HG03442 (cell line): ENCODE measurements around the gene COBL.

Experiments
- ATAC-seq: cut with Tn5 transposase; IDR thresholded peaks from one replicate; pipeline ENCODE4 v1.9.1; 2021; ENCODE audit warnings: mild to moderate bottlenecking, moderate library complexity; ENCODE audit not compliant: unreplicated experiment

COBL gene

DNA sequence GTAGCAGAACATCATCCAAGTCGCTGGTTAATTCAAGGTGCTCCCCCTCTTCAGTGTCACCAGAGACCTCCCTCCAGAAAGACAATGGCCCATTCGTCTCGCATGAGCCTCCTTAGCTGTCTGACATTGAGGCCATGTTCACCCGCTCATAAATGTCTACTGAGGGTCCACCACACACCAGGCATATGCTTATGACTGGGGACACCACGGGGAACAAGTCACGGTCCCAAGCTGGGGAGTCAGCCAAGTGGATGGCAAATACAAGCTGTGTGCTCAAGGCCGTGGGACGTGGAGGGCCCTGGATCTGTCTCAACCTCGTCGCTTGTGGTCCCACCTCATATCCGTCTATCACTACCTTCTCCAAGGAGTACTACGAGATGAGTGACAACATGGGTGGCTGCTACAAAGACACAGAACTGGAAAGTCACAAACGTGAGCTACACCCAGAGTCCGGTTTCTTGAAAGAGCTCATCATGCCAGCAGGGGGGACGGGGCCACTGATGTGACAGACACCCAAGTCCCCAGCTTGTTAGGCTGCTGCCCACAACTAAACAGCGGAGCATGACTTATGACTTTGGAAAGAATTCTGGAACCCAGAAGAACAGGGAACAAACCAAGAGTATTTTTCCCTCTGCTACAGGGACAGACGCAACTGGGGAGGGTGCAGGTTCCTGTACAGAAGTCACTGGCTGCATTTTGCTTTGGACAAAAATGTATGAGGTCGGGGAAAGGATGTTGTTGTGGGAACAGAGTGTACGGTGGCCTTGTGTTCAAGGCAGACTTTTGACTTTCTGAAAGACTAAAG, 189.6 kb downstream of the COBL start:
- ATAC-seq, result no peak

GRCh38 chr7:51126324-51126723, 190.3 kb downstream of the COBL start:
- no peak for ATAC-seq

GRCh38 chr7:51124321-51124720, 192.3 kb downstream of the COBL start:
- no peak for ATAC-seq

- peak; percentile 53 for ATAC-seq
Observed at GRCh38 chr7:51123322-51124019, 193.1 kb downstream of the COBL start.

GRCh38 chr7:51121931-51122425, 194.6 kb downstream of the COBL start:
- no peak for ATAC-seq

- ATAC-seq, result no peak
Observed at GRCh38 chr7:51121036-51121790, 195.4 kb downstream of the COBL start.

DNA sequence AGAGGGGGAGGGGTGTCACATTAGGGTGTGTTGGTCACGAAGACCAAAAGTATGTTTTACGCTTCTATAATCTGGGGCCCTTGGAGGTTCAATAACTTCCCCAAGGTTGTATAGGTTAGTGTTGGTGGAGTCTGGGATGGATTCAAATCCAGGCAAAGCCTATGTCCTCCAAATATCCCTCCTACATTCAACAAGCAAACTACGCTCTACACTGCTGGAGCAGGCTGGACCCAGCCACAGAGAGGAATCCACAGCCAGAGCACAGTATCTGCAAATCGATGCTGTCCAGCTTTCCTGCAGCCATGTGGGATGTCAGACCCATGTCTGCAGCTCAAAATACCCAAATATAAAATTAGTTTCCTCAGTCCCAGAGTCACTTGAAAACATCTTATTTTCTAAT, 198.0 kb downstream of the COBL start:
- ATAC-seq, result no peak

GRCh38 chr7:51114501-51114900, 202.1 kb downstream of the COBL start:
- ATAC-seq, result no peak

DNA sequence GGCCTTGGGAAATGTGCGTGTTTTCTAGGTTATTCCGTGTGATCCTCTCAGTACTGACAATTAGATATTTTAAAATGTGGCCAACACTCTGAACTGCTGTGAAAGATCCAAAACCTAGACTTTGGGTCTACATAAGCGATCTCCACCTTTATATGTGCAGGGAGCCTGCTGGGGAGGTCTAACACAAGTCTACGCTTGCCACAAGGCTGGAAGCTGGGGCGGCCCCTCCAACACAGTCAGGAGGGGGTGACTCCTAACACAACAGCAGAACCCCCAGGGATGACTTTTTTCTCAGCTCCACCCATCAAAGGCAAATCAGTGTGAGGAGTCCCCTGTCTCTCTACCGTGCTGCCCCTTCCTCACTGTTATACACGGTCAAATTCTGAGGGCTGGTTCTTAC, 202.6 kb downstream of the COBL start:
- no peak for ATAC-seq

GRCh38 chr7:51113560-51113959, 203.0 kb downstream of the COBL start:
- ATAC-seq, result no peak

GRCh38 chr7:51111241-51111940, 205.2 kb downstream of the COBL start:
- ATAC-seq, result no peak

DNA sequence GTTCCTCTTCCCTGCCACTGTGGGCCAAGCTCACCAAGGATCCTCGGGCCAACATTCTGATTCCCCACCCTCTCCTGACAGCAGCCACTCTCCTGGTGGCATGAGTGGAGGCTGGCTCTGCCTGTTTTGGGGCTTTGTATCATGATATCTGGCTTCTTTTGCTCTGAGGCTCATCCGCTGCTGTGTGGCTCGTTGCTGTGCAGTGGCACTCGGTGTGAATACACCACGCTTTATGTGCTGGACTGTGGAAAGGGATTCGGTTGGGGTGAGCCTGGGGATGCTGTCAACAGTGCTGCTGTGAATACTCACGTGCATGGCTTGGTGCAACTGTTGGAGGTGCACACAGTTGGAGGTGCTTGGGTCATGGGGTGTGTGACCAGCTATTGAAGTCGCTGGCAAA, 208.5 kb downstream of the COBL start:
- ATAC-seq, result no peak

DNA sequence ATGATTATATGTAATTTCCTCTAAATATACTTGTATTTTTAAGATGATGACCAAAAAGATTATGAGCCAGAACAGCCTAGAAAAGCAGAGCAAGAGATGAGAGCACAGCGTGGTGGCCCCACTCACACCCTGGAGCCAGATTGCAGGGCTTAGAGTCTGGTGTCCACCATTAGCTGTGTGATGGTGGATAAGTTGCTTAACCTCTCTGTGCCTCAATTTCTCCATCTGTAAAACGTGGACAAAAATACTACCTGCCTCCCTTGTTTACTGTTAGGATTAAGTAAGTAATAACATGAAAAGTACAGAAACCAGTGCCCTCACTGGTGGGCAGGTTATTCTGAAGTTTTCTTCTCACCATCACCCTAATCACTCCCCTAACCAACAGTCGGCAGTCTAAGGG, 212.3 kb downstream of the COBL start:
- no peak for ATAC-seq

- no peak for ATAC-seq
Observed at GRCh38 chr7:51103718-51104117, 212.9 kb downstream of the COBL start.

- ATAC-seq, result no peak
Observed at GRCh38 chr7:51102828-51103227, 213.8 kb downstream of the COBL start.

GRCh38 chr7:51101111-51101757, 215.4 kb downstream of the COBL start:
- no peak for ATAC-seq

- no peak for ATAC-seq
Observed at GRCh38 chr7:51090411-51090810, 226.2 kb downstream of the COBL start.

DNA sequence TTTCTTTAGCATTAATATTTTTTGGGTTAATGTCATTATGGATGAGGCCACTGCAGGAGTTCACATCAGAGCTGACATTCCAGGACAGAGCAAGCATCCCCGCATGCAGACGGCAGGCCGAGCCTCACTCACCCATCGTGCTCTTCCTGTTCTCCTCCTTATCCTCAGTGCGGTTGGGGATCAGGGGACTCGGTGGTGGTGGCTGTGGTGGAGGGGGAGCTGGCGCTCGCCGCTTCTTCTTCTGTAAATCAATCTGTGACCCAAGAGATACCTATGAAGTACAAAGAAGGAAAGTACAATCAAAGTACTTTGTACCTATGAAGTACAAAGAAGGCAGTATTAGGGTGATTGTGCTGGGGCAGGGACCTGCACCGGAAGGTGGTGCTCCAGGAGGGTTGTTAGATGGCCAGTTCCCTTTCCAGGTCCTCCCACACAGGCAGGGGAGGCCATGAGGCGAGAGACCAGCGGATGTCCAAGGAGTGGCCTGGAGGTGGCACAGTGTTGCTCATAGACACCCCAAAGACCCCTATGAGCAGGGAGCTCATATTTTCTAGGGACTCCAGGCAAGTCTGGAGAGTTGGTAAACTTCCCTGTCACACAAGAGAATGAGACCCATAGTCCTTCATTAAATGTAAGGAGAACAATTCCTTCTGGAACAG, 231.4 kb downstream of the COBL start:
- no peak for ATAC-seq

GRCh38 chr7:51084121-51084520, 232.5 kb downstream of the COBL start:
- ATAC-seq, result no peak
